HG03432 (cell line): ENCODE measurements around the gene FRMD8.
"Not testable (repeated sequence)": the region's sequence is repeated elsewhere in the genome, so short reads cannot be mapped to it uniquely, and the experiment has no call there.

Experiments used
- ATAC-seq: cut with Tn5 transposase; IDR thresholded peaks from one replicate; pipeline ENCODE4 v1.9.1; 2021; ENCODE audit warnings: mild to moderate bottlenecking, moderate library complexity; ENCODE audit not compliant: unreplicated experiment

The FRMD8 gene

GRCh38 chr11:65446446-65447277, 60.2 kb downstream of the FRMD8 start:
- no peak for ATAC-seq

DNA sequence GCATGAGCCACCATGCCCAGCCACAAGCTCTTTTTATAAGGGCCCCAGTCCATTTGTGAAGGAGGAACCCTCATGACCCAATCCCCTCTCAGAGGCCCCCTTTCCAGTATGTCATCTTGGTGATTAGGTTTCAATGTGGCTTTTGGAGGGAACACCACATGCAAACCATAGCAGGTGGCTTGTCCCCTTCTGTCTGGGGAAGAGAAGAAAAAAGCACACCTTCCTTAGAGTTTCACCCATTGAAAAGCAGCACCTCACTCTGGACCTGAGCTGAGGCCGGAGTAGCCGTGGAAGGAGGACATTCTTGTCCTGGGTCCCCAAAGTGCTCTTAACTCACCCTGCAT, 61.6 kb downstream of the FRMD8 start:
- ATAC-seq = no peak

GRCh38 chr11:65448418-65449105, 62.1 kb downstream of the FRMD8 start:
- ATAC-seq = no peak

DNA sequence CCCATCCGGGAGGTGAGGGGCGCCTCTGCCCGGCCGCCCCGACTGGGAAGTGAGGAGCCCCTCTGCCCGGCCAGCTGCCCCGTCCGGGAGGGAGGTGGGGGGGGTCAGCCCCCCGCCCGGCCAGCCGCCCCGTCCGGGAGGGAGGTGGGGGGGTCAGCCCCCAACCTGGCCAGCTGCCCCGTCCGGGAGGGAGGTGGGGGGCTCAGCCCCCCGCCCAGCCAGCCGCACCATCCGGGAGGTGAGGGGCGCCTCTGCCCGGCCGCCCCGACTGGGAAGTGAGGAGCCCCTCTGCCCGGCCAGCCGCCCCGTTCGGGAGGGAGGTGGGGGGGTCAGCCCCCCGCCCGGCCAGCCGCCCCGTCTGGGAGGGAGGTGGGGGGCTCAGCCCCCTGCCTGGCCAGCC, 64.9 kb downstream of the FRMD8 start:
- not testable (repeated sequence) for ATAC-seq

DNA sequence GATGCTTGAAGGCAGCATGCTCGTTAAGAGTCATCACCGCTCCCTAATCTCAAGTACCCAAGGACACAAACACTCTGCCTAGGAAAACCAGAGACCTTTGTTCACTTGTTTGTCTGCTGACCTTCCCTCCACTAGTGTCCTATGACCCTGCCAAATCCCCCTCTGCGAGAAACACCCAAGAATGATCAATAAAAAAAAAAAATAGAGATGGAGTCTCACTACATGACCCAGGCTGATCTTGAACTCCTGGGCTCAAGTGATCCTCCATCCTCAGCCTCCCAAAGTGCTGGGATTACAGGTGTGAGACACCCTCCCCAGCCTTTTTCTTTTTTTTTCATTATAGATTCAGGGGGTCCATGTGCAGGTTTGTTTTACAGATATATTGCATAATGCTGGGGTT, 65.8 kb downstream of the FRMD8 start:
- ATAC-seq = not testable (repeated sequence)

GRCh38 chr11:65452806-65453490, 66.5 kb downstream of the FRMD8 start:
- ATAC-seq = no peak

DNA sequence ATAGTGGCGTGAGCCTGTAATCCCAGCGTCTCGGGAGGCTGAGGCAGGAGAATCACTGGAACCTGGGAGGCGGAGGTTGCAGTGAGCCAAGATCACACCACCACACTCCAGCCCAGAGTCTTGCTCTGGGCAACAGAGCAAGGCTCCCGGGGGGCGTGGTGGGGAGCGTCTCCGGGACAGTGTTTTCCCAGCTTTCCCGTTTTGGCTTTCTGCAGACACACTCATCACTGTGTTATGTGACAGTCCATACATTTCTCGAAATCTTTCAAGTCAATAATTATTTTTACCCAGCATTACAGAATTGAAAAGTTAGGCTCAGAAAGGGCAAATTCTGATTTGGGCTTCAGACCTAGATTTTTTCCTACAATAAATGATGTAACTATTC, 67.9 kb downstream of the FRMD8 start:
- no peak for ATAC-seq

DNA sequence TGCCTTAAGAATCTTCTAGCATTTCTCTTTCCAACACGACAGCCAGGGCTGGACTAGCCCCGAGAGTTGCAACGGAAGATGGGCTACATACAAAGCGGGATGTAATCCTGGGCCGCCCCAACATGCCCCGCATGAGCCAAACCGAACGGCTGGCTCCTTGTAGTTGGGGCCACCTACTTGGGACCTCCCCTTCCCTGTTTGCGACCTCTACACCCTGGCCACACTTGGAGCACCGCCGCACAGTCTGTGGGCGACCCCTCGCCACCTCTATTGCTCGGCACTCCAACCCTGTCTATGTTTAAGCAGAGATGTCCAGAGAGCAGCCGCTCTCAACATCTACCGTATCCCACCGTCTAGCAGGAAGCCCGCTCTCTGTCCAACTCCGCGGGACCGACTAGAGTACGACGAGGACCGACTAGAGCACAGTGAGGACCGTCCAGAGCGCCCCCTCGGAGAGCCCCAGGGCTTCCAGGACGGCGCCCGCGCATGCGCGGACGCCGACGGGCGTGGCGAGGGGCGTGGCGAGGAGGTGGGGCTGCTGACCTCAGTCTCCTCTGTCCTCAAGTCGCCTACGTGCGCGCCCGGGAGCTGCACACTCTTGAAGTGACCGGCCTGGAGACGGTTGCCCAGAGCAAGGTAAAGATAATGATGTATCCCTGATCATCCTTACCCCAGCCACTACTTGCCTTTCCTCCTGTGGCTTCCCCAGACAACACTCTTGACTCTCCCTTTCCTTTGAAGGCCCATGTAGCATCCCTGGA, 68.4 kb downstream of the FRMD8 start:
- ATAC-seq = peak; percentile 84

GRCh38 chr11:65456418-65456817, 70.0 kb downstream of the FRMD8 start:
- no peak for ATAC-seq

DNA sequence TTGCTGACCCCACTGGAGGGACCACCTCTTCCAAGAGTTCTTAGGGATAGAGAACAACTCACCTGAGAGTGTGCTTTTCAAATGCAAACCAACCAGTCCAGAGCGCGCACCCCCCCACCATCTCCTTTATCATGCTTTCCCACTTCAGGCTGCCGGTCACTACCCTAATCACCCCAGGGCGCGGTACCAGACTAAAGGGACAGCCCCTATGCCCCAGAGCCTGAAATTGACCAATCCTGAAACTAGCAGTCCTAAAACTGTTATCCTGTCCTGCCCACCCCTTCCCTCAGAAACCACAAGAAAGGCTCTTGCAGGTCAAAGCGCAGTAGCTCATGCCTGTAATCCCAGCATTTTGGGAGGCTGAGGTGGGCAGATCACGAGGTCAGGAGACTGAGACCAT, 73.1 kb downstream of the FRMD8 start:
- ATAC-seq = no peak
